ENCODE data around the gene HTR3A.

Gene HTR3A

DNA sequence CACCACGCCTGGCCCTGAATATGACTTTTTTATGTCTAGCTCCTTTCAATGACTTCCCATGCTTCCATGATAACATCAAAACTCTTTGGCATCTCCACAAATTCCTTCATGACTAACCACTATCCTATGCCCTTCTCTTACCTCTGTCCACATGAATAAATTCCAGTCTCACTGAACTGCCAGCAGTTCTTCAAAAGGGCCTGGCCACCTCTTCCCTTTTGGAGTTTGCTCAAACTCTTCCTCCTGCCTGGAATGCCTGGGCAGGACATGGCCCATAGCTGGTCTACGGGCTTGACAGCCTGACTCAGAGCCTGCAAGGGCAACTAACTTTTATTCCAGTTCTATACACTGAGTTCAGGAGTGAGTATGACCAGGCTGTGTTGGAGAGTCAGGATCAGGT, 42.8 kb downstream of the HTR3A start:
- no peak for TF ChIP-seq CTCF (IDR thresholded peaks at IDR 0.05; ENCODE audit: extremely low read depth, missing control alignments)
- no peak for DNase-seq (ENCODE audit: low spot score)

- no peak for DNase-seq (ENCODE audit: low spot score)
Measured at GRCh38 chr11:114019046-114019445, 44.1 kb downstream of the HTR3A start.

GRCh38 chr11:114019574-114019973, 44.7 kb downstream of the HTR3A start:
- no peak for DNase-seq (ENCODE audit: low spot score)
- no peak for TF ChIP-seq CTCF (IDR thresholded peaks at IDR 0.05; ENCODE audit: extremely low read depth, missing control alignments)

More at GRCh38 chr11:114019046-114019445, 44.1 kb downstream of the HTR3A start:
- TF ChIP-seq CTCF (IDR thresholded peaks at IDR 0.05; ENCODE audit: extremely low read depth, missing control alignments): no peak

DNA sequence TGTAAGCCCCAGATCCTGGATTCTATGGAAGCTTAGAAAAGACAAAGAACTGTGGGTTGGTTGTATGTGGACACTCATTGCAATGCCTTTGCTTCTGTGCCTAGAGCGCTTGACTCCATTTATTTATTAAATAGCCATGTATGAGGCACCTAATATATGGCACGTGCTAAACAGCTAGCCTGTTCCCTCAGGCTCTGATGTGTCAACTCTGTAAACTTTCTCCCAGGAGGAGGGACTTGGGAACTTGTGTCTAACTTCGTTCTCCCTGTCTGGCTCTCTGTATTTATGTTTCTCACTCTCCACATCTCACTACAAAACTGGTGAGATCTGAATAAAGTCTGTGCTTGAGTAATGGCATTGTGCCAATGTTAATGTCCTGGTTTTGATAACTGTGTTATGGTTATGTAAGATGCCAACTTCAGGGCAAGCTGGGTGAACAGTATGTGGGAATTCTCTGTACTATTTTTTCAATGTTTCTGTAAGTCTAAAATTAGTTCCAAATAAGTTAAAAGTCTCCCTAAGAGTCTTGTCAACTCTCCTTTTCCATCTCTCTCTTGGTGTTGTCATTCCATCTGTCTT, 50.5 kb downstream of the HTR3A start:
- no peak for DNase-seq (ENCODE audit: low spot score)
- no peak for TF ChIP-seq CTCF (IDR thresholded peaks at IDR 0.05; ENCODE audit: extremely low read depth, missing control alignments)

DNA sequence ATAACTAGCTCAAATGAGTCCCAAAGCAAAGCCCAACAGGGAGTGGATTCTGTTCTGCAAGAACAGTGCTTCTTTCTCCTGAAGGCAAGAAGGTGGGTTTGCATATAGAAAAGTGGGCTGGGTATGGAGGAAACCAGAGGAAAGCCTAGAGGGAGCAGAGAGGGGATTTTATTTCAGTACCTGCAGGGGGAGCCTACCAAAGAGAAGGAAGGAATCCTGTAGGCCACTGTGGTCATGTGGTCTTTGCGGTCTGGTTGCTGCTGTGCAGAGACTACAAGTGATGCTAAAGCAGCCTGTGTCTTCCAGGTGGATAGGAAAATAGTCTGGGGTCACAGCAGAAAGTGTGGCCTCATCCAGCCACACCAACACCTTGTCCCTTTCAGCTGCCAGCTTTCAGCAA, 51.4 kb downstream of the HTR3A start:
- TF ChIP-seq CTCF (IDR thresholded peaks at IDR 0.05; ENCODE audit: extremely low read depth, missing control alignments): no peak
- DNase-seq (ENCODE audit: low spot score): no peak

- no peak for TF ChIP-seq CTCF (IDR thresholded peaks at IDR 0.05; ENCODE audit: extremely low read depth, missing control alignments)
- no peak for DNase-seq (ENCODE audit: low spot score)
Measured at GRCh38 chr11:114027391-114027790, 52.5 kb downstream of the HTR3A start.

GRCh38 chr11:114027926-114028325, 53.0 kb downstream of the HTR3A start:
- TF ChIP-seq CTCF (IDR thresholded peaks at IDR 0.05; ENCODE audit: extremely low read depth, missing control alignments): no peak
- no peak for DNase-seq (ENCODE audit: low spot score)

All from GM20000 (cell line).